GM19239 (cell line): Measurements from ENCODE around the gene UNC5CL.

Experiments
- DNase-seq: peaks from one replicate; pipeline ENCODE4 v3.0.0; 2011; ENCODE audit warnings: low spot score; ENCODE audit not compliant: insufficient read length
- FAIRE-seq: peaks from 2 replicates; lab custom pipeline; 2011; peaks lifted over from hg19 to GRCh38; lab: Jason Lieb, UNC

The UNC5CL gene

GRCh38 chr6:41039060-41039998, at the start of gene UNC5CL:
UNC5CL (minus strand) TSS chr6:41039221; CDS start chr6:41035074, 4,147 bp downstream.
- DNase-seq = peak; percentile 50

GRCh38 chr6:41088451-41088850, 49.4 kb upstream of the UNC5CL start:
- FAIRE-seq (no peak), DNase-seq (no peak)

More at GRCh38 chr6:41039060-41039998, at the start of gene UNC5CL:
- FAIRE-seq = peak; percentile 67

- FAIRE-seq = no peak
Observed at GRCh38 chr6:41085182-41085581, 46.2 kb upstream of the UNC5CL start.

GRCh38 chr6:41083072-41083471, 44.1 kb upstream of the UNC5CL start:
- no peak for FAIRE-seq
- no peak for DNase-seq

More at GRCh38 chr6:41085182-41085581, 46.2 kb upstream of the UNC5CL start:
- DNase-seq = no peak

GRCh38 chr6:41080621-41081020, 41.6 kb upstream of the UNC5CL start:
- DNase-seq (no peak), FAIRE-seq (no peak)

GRCh38 chr6:41079080-41079479, 40.1 kb upstream of the UNC5CL start:
- FAIRE-seq = no peak
- DNase-seq = no peak

GRCh38 chr6:41078101-41078500, 39.1 kb upstream of the UNC5CL start:
- DNase-seq (no peak), FAIRE-seq (no peak)

GRCh38 chr6:41077536-41077935, 38.5 kb upstream of the UNC5CL start:
- no peak for DNase-seq

GRCh38 chr6:41075651-41076626, 36.9 kb upstream of the UNC5CL start:
- peak; percentile 58 for FAIRE-seq
- DNase-seq = no peak

More at GRCh38 chr6:41077536-41077935, 38.5 kb upstream of the UNC5CL start:
- no peak for FAIRE-seq

- DNase-seq (no peak), FAIRE-seq (no peak)
Observed at GRCh38 chr6:41074692-41075436, 35.8 kb upstream of the UNC5CL start.

GRCh38 chr6:41073968-41074691, 35.1 kb upstream of the UNC5CL start:
- DNase-seq (no peak), FAIRE-seq (no peak)

- FAIRE-seq = peak; percentile 88
- peak; percentile 37 for DNase-seq
Observed at GRCh38 chr6:41073203-41073967, 34.4 kb upstream of the UNC5CL start.

- peak; percentile 84 for DNase-seq
- peak; percentile 100 for FAIRE-seq
Observed at GRCh38 chr6:41072836-41073202, 33.8 kb upstream of the UNC5CL start, which contains the start of gene NFYA. NFYA (plus strand) TSS chr6:41072974; CDS start chr6:41079090, 6,116 bp downstream.

- DNase-seq (peak; percentile 66), FAIRE-seq (no peak)
Observed at GRCh38 chr6:41071923-41072835, 33.2 kb upstream of the UNC5CL start, which contains the start of gene OARD1. OARD1 (minus strand) TSS chr6:41072356; CDS start chr6:41071634, 722 bp downstream.

- no peak for FAIRE-seq
- peak; percentile 37 for DNase-seq
Observed at GRCh38 chr6:41071501-41071922, 32.5 kb upstream of the UNC5CL start.

GRCh38 chr6:41066867-41067304, 27.9 kb upstream of the UNC5CL start:
- no peak for DNase-seq
- FAIRE-seq = peak; percentile 91

- DNase-seq (no peak), FAIRE-seq (no peak)
Observed at GRCh38 chr6:41065550-41066026, 26.6 kb upstream of the UNC5CL start.
